SKM-1 (cell line): Measurements from ENCODE around the gene UBE2L6.
"Not testable (repeated sequence)": the region's sequence is repeated elsewhere in the genome, so short reads cannot be mapped to it uniquely, and the experiment has no call there.

Source experiments
- DNase-seq: peaks from one replicate; lab custom pipeline; 2025; ENCODE audit not compliant: unreplicated experiment; lab: John Stamatoyannopoulos, UW

Gene UBE2L6

GRCh38 chr11:57566905-57567514 lies 462 bp downstream of the UBE2L6 start:
- DNase-seq: no peak

GRCh38 chr11:57566005-57566904 lies 1.2 kb downstream of the UBE2L6 start:
- DNase-seq: no peak

- DNase-seq: no peak
These were observed 4.9 kb downstream of the UBE2L6 start for GRCh38 chr11:57562596-57562995.

- no peak for DNase-seq
These were observed 7.3 kb downstream of the UBE2L6 start for GRCh38 chr11:57560146-57560545.

- DNase-seq: no peak
These were observed 11.4 kb downstream of the UBE2L6 start for GRCh38 chr11:57556041-57556440.

GRCh38 chr11:57555393-57555792 lies 12.1 kb downstream of the UBE2L6 start:
- DNase-seq: no peak

- DNase-seq: no peak
These were observed 15.0 kb downstream of the UBE2L6 start for GRCh38 chr11:57552479-57552878.

GRCh38 chr11:57551941-57552340 lies 15.5 kb downstream of the UBE2L6 start:
- no peak for DNase-seq

GRCh38 chr11:57549983-57550382 lies 17.5 kb downstream of the UBE2L6 start:
- no peak for DNase-seq

GRCh38 chr11:57547854-57548377 lies 19.6 kb downstream of the UBE2L6 start:
- DNase-seq: no peak

GRCh38 chr11:57546869-57547475 lies 20.5 kb downstream of the UBE2L6 start:
- DNase-seq: no peak

- no peak for DNase-seq
These were observed 21.0 kb downstream of the UBE2L6 start for GRCh38 chr11:57546451-57546850.

GRCh38 chr11:57545883-57546282 lies 21.6 kb downstream of the UBE2L6 start:
- DNase-seq: no peak

GRCh38 chr11:57544566-57544965 lies 22.9 kb downstream of the UBE2L6 start:
- DNase-seq: no peak

- no peak for DNase-seq
These were observed 23.9 kb downstream of the UBE2L6 start for GRCh38 chr11:57543593-57543992.

- DNase-seq: no peak
These were observed 24.9 kb downstream of the UBE2L6 start for GRCh38 chr11:57542582-57542981.

GRCh38 chr11:57541169-57541568 lies 26.3 kb downstream of the UBE2L6 start:
- no peak for DNase-seq

- no peak for DNase-seq
These were observed 28.1 kb downstream of the UBE2L6 start for GRCh38 chr11:57539342-57539741.

GRCh38 chr11:57536947-57537619 lies 30.4 kb downstream of the UBE2L6 start, which contains the start of gene SMTNL1:
SMTNL1 (plus strand) TSS chr11:57537595; CDS start chr11:57542643, 5,048 bp downstream.
- DNase-seq: no peak

- not testable (repeated sequence) for DNase-seq
These were observed 33.0 kb downstream of the UBE2L6 start for GRCh38 chr11:57534449-57534848.
